LoVo (cell line): ENCODE data around the gene FAAH.

Source experiments
- DNase-seq: peaks from one replicate; pipeline ENCODE4 v3.0.0-alpha.2; 2016; ENCODE audit warnings: low spot score

FAAH gene

DNA sequence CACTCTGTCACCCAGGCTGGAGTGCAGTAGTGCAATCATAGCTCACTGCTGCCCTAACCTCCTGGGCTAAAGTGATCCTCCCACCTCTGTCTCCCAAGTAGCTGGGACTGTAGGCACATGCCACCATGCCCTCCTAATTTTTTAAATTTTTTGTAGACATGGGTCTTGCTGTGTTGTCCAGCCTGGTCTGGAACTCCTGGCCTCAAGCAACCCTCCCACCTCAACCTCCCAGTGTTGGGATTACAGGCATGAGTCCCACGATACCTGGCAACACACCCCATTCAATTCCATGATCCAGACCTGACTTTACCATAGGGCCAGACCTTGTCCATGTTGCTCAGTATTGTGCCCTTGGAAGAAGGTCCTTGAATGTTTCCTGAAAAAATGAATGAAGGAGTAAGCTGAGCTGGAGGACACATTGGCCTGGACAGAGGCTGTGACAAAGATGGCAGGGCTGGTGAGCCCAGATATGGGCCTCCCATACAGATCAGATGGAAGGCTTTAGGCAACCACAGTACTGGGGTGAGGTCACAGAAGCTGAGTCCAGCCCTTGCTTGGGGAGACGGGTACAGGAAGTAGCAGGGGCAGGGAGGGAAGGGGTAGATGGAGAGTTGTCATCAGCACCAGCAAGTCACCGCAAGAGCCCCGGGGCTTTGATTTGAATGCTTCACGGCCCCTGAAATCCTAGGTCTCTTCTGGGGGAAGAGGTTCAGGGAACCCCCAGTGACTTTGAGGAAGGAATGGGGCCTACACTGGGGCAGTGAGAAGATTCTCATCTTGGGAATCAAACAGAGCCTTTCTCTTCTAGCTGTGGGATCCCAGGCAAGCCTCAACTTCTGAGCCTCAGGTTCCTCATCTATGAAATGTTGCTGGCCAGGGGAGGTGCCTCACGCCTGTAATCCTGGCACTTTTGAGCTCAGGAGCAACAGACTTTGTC lies 55.4 kb downstream of the FAAH start:
- no peak for DNase-seq

DNA sequence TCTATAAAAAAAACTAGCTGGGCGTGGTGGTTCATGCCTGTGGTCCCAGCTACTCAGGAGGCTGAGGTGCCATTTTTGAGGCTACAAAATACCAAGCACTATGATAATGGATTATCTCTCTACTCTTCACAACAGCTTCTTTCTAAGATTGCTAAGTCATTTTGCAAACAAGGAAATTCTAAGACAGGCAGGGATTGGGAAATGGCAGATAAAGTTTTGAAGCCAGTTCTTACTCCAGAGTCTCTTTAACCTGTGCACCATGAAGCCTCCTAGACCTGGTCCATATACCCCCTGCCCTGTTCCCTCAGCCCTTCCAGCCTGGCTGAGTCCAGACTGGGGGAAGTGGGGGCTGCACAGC lies 56.0 kb downstream of the FAAH start:
- no peak for DNase-seq

DNA sequence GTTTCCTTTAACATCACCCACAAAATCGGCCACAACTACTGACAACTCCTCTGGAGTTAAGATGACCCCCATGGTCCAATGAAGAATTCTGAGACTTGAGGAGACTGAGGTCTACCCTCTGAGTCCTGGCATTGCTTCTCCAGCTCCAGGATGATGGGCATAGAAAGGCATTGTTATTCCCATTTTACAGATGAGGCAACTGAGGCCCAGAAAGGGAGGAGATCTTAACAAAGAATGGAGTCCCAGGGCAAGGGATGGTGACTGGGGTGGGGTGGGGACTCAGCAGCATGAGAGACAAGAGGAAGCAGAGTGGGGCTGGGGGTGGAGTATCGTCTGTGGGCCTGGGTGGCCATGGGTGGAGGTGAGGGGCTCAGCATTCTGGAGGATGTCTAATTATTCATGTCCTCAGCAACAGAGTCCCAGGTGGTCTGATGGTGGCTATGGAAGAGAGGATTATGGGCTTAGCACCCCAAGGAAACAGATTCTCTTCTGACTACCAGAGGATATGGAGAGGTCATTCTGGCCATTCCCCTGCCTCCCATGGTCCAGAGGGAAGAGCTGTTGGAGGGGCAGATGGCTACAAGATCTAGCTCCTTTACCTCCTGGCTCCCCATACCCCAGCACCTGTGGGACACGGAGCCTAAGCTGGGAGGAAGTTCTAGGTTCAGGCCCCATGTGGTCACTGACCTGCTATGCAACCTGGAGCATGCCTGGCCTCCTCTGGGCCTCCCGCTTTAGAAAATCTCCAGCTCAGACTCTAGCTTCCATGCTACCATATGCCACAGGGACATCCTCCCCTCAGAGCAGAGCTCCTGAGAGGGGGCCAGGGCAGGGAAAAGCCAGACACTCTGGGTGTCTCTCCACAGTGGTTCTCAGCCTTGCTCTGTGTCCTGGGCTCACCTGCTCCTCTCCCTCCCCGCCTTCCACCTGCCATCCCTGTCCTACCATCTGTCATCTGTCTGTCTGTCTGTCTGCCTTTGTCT lies 58.1 kb downstream of the FAAH start:
- DNase-seq: no peak

DNA sequence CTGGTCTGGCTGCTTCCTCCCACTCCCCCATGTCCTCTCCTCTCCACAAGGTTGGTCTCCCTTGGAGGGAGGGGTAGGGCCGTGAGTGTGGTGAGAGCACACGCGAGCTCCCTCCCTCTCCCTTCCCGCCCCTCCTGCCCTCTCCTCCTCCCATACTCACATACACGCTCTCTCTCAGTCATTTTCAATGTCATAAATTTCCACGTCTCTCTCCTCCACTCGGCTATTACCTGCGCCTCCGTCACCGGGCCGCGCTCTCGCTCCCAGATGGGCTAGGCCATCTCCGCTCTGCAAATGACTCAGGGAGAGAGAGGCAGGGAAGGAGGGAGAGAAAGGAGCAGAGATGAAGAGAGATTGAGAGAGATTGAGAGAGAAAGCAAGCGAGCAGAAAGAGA lies 58.8 kb downstream of the FAAH start:
- DNase-seq: no peak

DNA sequence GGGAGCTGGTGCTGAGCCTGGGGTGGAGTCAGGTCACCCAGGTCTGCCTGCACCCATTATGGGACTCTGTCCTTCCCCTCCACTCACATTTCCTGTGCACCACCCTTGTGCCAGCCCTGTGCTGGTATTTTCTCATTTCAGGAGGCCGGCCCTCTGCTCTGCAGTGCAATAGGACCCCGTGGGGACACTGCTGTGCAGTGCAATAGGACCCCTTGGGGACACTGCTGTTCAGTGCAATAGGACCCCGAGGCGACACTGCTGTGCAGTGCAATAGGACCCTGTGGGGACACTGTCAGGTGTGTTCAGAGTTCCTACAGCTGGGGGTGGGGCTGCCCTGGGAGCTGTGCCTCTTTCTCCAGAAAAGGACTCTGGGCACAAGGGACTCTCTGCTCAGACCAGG lies 59.3 kb downstream of the FAAH start:
- no peak for DNase-seq

DNA sequence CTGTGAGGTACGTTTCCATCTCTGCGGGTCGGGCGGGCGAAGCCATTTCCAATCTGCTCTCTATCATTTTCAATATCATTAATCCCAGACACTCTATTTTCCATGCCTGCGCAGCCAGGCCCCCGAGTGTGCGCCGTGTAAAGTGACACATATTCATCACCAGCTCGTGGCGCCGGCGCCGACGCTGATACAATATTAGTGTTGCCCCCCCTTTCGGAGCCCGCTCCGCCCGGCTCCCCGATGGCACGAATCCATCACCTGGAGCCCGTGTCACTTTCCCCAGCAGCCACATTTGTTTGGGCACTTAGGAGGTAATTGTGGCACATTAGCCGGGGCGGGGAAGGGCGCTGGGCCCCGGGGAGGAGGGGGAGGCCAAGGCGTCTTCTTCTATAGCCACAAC lies 61.8 kb downstream of the FAAH start:
- DNase-seq: no peak

DNA sequence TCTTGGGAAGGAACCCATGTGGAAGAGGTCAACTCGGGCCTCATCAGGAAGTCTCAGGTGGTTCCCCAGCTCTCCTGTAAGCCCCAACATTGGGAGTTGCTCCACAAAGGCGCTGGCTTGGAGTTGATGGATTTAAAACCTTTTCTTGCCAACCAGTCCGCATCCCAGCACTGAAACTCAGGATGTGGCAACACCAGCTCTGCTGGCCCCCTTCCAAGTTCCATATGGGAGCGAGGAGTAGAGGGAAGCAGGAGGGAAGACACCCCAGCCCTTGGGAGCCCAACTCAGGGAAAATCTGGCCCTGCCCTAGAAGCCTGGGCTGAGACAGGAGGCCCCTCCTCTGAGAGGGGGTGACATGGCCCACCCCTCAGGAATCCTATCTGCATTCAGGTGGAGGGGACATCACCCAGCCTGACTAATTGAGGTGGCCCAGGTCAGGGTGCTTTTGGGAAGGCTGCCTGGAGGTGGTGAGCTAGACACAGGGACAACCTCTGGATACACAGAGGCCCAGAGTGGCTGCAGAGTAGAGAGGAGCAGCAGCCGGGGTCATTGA lies 62.4 kb downstream of the FAAH start:
- DNase-seq: no peak

DNA sequence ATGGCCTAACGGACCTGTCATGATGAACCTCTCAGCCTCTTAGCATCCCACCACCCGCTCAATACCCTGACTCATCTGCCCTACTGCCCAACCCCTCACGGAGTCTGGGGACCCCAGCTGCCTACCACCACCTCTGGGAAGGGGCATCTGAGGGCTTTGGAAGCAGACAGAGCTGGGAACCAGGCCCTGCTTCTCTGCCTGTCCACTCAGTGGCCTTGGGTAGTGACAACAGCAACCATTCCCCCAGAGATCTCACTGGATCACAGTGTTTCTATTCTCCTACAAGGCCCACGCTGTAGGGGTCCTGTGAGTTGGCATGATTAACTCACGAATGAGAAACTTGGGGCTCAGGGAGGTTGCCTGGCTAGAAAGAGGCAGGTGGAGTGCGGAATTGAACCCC lies 63.1 kb downstream of the FAAH start:
- DNase-seq: no peak

DNA sequence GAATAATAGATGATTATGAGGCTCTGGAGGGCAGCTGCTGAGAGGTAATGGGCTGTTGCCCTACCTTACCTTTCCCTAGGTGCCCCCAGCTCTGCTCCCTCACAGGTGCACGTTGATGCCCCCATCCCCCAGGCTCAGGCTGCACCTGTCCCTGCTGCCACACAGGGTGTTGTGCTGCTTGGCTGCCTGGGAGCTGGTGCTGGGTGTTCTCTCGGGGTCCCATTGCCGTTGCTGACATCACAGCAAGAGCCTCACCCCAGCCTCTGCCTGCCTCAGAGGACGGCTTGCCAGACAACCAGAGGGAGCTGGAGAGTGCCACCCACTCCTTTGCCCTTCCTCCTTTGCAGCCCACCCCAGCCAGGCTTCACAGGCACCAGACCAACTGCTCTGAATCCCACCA lies 64.1 kb downstream of the FAAH start:
- no peak for DNase-seq

DNA sequence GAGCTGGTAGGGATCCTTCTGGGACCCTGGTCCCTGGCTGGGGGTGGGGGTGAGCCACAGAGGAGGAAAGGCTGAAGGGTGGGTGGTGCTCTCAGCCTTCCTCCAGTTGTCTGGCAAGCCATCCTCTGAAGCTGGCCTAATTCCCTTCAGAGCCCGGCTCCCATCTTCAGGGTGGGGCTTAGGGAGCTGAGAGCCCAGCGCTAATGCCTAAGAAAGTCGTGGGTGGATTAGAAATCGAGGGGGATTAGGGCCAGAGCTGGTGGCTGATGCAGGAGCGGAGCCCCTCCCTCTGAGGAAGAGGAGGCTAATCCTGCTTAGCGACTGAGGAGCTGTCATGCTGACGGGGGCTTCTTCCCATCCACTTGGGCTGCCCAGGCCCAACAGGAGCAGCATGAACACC lies 64.7 kb downstream of the FAAH start:
- DNase-seq: no peak

DNA sequence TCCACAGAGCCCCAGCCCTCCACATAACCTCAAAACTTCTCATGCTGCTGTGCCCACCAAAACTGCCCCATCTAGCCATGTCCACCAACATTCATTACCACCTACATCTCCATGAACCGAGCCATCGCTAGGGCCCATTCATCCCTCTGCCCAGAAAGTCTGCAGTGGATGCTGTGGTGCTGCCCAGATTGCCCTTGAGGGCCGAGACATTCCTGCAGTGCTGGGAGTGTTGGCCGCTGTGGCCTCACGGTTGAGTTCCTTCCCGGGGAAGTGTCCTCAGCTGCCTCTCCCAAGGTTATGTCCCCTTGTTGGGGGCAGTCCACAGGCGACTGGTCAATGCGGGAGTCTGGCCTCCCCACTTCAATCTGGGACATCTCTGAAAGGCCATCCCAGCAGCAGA lies 65.2 kb downstream of the FAAH start:
- no peak for DNase-seq

DNA sequence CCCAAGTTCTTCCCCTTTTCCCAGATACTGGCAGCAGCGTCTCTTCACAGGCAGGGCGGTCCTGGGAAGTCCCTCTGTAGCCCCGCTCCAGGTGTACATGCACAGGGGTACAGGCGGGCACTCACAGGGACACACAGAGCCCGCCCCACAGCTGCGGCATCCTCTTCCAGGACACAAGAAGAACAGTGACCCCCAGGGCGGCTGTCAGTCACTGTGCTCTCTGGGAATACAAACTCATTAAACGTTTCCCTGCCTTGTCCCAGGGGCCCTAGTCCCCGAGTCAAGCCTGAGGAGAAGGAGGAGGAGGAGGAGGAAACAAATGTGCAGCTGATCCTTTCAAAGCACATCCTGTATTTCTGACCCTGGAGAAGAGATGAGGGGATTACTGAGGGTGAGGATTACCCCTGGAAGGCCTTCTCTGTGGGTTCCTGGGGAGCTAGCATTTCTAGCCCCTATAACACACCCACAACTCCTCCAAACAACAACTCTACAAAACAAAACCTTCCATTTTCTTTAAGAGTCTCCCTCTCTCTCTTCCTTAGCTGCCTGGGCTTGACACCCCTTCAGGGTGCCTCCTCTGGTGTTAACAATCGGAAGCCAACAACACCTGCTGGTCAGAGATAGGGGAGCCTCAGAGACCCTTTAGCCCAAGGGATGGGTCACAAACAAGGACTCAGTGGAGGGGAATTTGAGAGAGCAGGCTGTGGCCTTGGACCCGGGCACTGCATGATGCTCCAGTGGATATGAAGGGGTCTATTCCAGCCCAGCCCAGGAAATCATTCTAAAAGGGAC lies 67.1 kb downstream of the FAAH start:
- DNase-seq: no peak

DNA sequence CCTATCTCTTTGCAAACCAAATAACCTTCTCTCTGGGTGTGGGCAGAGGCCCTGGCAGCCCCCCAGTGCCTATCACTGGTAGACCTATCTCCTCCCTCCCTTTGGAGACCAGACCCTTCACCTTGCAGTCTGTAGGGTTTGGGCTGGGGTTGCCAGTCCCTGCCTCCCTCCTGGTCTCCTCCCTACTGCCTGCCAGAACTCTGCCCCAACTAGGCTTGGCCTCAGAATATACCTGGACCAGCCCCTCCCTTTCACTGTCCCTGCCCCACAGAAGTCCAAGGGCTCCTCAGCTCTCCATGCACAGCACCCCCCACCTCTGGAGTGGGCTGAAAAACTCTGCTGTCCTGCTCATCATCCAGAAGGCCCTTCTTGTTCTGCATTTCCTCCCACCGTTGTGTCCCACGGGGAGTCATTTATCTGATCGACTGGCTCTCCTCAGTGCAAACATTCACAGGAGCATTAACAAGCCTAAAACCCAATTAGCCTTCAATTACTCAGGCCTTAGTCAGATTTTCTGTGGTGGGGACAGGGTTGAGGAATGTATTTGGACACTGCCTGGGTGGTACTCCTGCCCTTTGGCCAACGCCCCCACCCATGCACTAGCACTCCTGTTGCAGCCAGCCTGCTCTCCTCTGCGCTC lies 67.8 kb downstream of the FAAH start:
- DNase-seq: no peak
